Endothelial cell of umbilical vein (primary cell): ENCODE results near the gene NAXE. TPM values are rescaled to one million over a fixed set of nuclear protein-coding genes. Genes with fewer than 3 reads are reported as not detected.

Source experiments
- BruUV-seq: library from RNA; stranded (reverse); fragments of 400-500 nt; replicated peaks from 2 replicates; lab custom pipeline; 2021; lab: Mats Ljungman, UMichigan
- CTCF ChIA-PET: fragments of 300-600, 350-600 bp; sonication (Branson Sonifier 250); formaldehyde crosslinking; loops from one replicate; lab custom pipeline; 2021; ENCODE audit warnings: antibody characterized with exemption, inconsistent platforms; lab: Charles Lee
- POLR2A ChIA-PET: fragments of 300-600, 350-600 bp; sonication (Branson Sonifier 250); formaldehyde crosslinking; loops from one replicate; lab custom pipeline; 2021; ENCODE audit warnings: antibody characterized with exemption, inconsistent platforms; lab: Charles Lee
- DNase-seq: peaks from one replicate; pipeline ENCODE4 v3.0.0-alpha.2; 2011; ENCODE audit warnings: low read depth, low spot score
- FAIRE-seq: peaks from 2 replicates; lab custom pipeline; 2011; peaks lifted over from hg19 to GRCh38; lab: Jason Lieb, UNC
- H2AFZ ChIP-seq: 2 replicates; pipeline ENCODE4 v1.6.0; 2012; ENCODE audit warnings: low read depth, low read length, control low read depth, inconsistent platforms
- H3K27ac ChIP-seq: 2 replicates; pipeline ENCODE4 v1.5.1; 2011; ENCODE audit warnings: low read depth, mild to moderate bottlenecking, control low read depth, low read length, moderate library complexity; ENCODE audit not compliant: insufficient read depth
- H3K27me3 ChIP-seq, 2 experiments: 2 replicates each; pipeline versions ENCODE4 v1.6.0 to v1.6.1; 2011; ENCODE audit warnings: low read length in 2 of 2, mixed read lengths in 1 of 2; ENCODE audit not compliant: control insufficient read depth in 2 of 2, insufficient read depth in 2 of 2
- H3K36me3 ChIP-seq, 2 experiments: 2 replicates in 1 of 2; 3 replicates in 1 of 2; pipeline ENCODE4 v1.5.1; 2011; ENCODE audit warnings: low read length in 2 of 2, mild to moderate bottlenecking in 1 of 2, moderate library complexity in 1 of 2; ENCODE audit not compliant: control insufficient read depth in 2 of 2, insufficient read depth in 2 of 2; ENCODE audit errors: extremely low read depth in 1 of 2
- H3K4me1 ChIP-seq: 3 replicates; pipeline ENCODE4 v1.5.1; 2011; ENCODE audit warnings: mild to moderate bottlenecking, low read length; ENCODE audit not compliant: control insufficient read depth, insufficient read depth; ENCODE audit errors: extremely low read depth
- H3K4me2 ChIP-seq: 2 replicates; pipeline ENCODE4 v1.6.1; 2011; ENCODE audit warnings: low read length, control low read depth, mixed read lengths; ENCODE audit not compliant: insufficient read depth
- H3K4me3 ChIP-seq, 3 experiments: fragments of 200-600 bp in 1 of 3; sonication (generic), shearing (Covaris generic) in 1 of 3; replicated peaks in 1 of 3; 2 replicates each; pipeline ENCODE4 v1.5.1; 2011 to 2016; ENCODE audit warnings: control low read depth in 3 of 3, low read length in 3 of 3, mild to moderate bottlenecking in 2 of 3, inconsistent platforms in 1 of 3, low read depth in 1 of 3, moderate library complexity in 1 of 3; ENCODE audit not compliant: insufficient read depth in 1 of 3
- H3K79me2 ChIP-seq: 2 replicates; pipeline ENCODE4 v1.6.0; 2012; ENCODE audit warnings: low read length, inconsistent platforms; ENCODE audit not compliant: control insufficient read depth, insufficient read depth
- H3K9ac ChIP-seq: replicated peaks from 2 replicates; pipeline ENCODE3; 2011; ENCODE audit warnings: low read length, control low read depth; ENCODE audit not compliant: insufficient read depth; ENCODE audit errors: extremely low read depth
- H3K9me1 ChIP-seq: replicated peaks from 3 replicates; pipeline ENCODE4 v1.6.0; 2011; ENCODE audit warnings: mild to moderate bottlenecking, low read length; ENCODE audit not compliant: control insufficient read depth, insufficient read depth; ENCODE audit errors: extremely low read depth
- H3K9me3 ChIP-seq: replicated peaks from 2 replicates; pipeline ENCODE4 v1.5.1; 2012; ENCODE audit warnings: low read length, inconsistent platforms; ENCODE audit not compliant: control insufficient read depth, insufficient read depth
- H4K20me1 ChIP-seq: replicated peaks from 2 replicates; pipeline ENCODE3; 2011; ENCODE audit warnings: mild to moderate bottlenecking, low read length; ENCODE audit not compliant: control insufficient read depth, insufficient read depth; ENCODE audit errors: extremely low read depth
- CTCF ChIP-seq, 2 donors: IDR thresholded peaks; 1 replicate in 1 of 2; 2 replicates in 1 of 2; pipeline ENCODE4 v1.5.1; 2011; ENCODE audit warnings: low read length in 2 of 2, mild to moderate bottlenecking in 2 of 2, moderate library complexity in 2 of 2, control low read depth in 1 of 2, inconsistent platforms in 1 of 2, low read depth in 1 of 2; ENCODE audit not compliant: insufficient read depth in 1 of 2; ENCODE audit errors: extremely low read depth in 1 of 2
- EZH2 ChIP-seq: IDR thresholded peaks from 2 replicates; pipeline ENCODE4 v1.6.1; 2012; ENCODE audit warnings: borderline replicate concordance, low read depth, mild to moderate bottlenecking, moderate library complexity, low read length, inconsistent platforms; ENCODE audit not compliant: severe bottlenecking
- FOS ChIP-seq: IDR thresholded peaks from 2 replicates; pipeline ENCODE4 v1.6.1; 2011; ENCODE audit warnings: mild to moderate bottlenecking, low read length, moderate library complexity, borderline replicate concordance; ENCODE audit not compliant: insufficient read depth
- GATA2 ChIP-seq: IDR thresholded peaks from 2 replicates; pipeline ENCODE4 v1.7.0; 2011; ENCODE audit warnings: low read depth, mild to moderate bottlenecking, moderate library complexity, mixed read lengths, low read length; ENCODE audit not compliant: insufficient read length, insufficient read depth
- JUN ChIP-seq: IDR thresholded peaks from 2 replicates; pipeline ENCODE4 v1.6.1; 2011; ENCODE audit warnings: borderline replicate concordance, low read depth; ENCODE audit not compliant: insufficient read length, insufficient read depth
- MAX ChIP-seq: IDR thresholded peaks from 2 replicates; pipeline ENCODE4 v1.6.1; 2011; ENCODE audit not compliant: insufficient read depth, insufficient read length
- MYC ChIP-seq: IDR thresholded peaks from one replicate; pipeline ENCODE4 v1.6.1; 2011; ENCODE audit warnings: mild to moderate bottlenecking, low read depth, low read length
- POLR2A ChIP-seq: IDR thresholded peaks from 2 replicates; pipeline ENCODE4 v1.6.1; 2012; ENCODE audit warnings: low read depth, mild to moderate bottlenecking, control low read depth, low read length
- POLR2AphosphoS5 ChIP-seq: IDR thresholded peaks from 2 replicates; pipeline ENCODE4 v1.6.1; 2012; ENCODE audit warnings: low read depth, mild to moderate bottlenecking, control low read depth, low read length, moderate library complexity; ENCODE audit not compliant: insufficient read depth
- dilution Hi-C: fragments of 300-500 bp; cut with MboI; formaldehyde crosslinking; loops from one replicate; pipeline ENCODE4 v1.15.0; 2019; ENCODE audit warnings: low sequenced_read_pairs; ENCODE audit not compliant: extremely low pct_ligation_motif_present
- intact Hi-C: fragments of 100-400 bp; cut with micrococcal nuclease; formaldehyde crosslinking; loops from one replicate; pipeline ENCODE4 v1.10.0; 2022
- polyA plus RNA-seq, 4 experiments: library from polyadenylated mRNA; depleted of rRNA in 3 of 4; stranded (reverse) in 3 of 4; unstranded in 1 of 4; fragments of >200 nt; gene quantifications; 2 replicates each; pipeline versions ENCODE4 v1.2.1 to v1.2.3, GENCODE V29; 2011 to 2012; ENCODE audit warnings: missing spikeins in 1 of 4
- total RNA-seq: library from RNA; stranded (reverse); gene quantifications from 2 replicates; pipeline ENCODE4 v1.2.3, GENCODE V29; 2021

NAXE gene
- total and polyA plus RNA-seq, 2 donors (not counting 3 experiments of a cell fraction or from before 2014, with no cell fraction given) = 76.2 to 187 TPM

- no peak overlapping the region for H2AFZ ChIP-seq
- CTCF ChIA-PET = interaction anchor here (2.2 kb wide), 1 partner anchor 73 kb away, joined by 7 read pairs; no protein-coding TSS in a partner anchor
Measured at GRCh38 chr1:156553860-156554485, 37.6 kb upstream of the NAXE start.

More at GRCh38 chr1:156553860-156554485, 37.6 kb upstream of the NAXE start:
- Histone ChIP-seq H3K27ac (no peak overlapping the region), H4K20me1 (no peaks in the 10 kb centered on the region), H3K9me3 (no peaks in the 10 kb centered on the region), H3K4me1 (no peaks in the 10 kb centered on the region), H3K36me3 (peaks cover 7 to 24% of the 10 kb centered on the region in 2 experiments), H3K9ac (no peak overlapping the region), H3K27me3 (no peaks in the 10 kb centered on the region), H3K9me1 (no peaks in the 10 kb centered on the region), H3K4me2 (no peak overlapping the region), H3K4me3 (no peak overlapping the region), H3K79me2 (no peaks in the 10 kb centered on the region)
- BruUV-seq = no TSS peak
- dilution Hi-C loops = no loop called here
- POLR2A ChIA-PET = no interaction called here
- DNase-seq (no peak), FAIRE-seq (no peak)
- TF ChIP-seq FOS (no peak), POLR2AphosphoS5 (no peak), MAX (no peak), POLR2A (no peak), GATA2 (no peak), EZH2 (no peak), MYC (no peak), JUN (no peak), CTCF (IDR thresholded peaks at IDR 0.05; ENCODE audit: extremely low read depth in 1 of 2, insufficient read depth in 1 of 2, low read depth in 1 of 2, low read length in 2 of 2) (no peak)
- intact Hi-C loops = no loop called here
